Measurements from ENCODE around the gene OR4F15.

The OR4F15 gene

DNA sequence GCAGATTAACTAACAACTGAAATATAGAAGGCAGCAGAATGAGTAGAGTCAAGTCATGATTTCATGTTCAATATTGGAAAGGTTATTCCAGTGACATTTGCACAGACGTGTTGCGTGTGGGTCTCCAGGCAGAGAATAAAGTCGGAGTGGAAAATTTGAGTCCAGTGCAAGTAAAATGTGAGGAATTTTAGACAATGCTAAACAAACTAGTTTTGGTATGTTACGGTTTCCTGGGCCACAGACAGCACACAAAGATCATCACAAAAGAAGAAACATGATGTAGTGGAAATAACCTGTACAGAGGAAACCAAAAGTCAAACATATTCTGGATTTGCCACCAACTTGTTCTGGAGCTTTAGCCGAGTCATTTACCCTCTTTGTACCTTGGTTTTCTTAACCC is 8.3 kb upstream of the OR4F15 start:
- DNase-seq (ENCODE audit: low read depth in 2 of 2) = no peak

DNA sequence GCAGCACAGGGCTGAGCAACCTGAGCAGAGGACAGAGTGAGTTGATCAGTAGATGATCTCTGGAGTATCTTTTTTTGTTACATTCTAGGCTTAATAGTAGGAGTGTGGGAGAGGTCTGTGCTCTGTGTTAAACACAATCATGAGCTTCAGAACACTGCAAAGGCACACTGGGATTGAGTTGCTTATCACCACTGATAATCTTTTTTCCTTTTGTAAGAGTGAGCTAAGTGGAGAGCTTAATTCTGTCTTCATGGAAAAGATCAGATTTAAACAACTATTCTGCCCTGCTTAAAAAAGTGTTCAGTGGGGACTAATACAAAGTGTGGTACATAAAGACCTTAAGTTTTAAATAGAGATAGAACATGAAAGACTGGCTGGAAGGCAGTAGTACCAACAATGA is 7.6 kb upstream of the OR4F15 start:
- no peak for DNase-seq (ENCODE audit: low read depth in 2 of 2)

DNA sequence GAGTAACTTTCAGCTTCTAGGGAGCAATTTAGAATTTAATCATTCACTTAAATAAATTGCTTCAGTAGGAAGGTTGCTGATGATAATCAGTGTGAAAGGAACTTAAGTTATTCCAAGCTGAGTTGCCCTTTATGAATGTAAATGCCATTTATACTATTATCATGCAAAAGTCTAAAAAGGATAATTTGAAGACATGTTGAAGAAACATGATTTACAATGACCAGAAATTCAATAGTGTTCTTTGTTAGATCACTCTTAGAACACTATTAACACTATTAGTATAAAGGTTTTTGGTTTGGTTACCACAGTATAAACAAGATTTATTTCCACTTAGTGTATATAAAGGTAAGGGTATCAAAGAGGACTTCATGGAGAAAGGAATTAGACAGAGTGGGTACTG is 7.1 kb upstream of the OR4F15 start:
- no peak for DNase-seq (ENCODE audit: low read depth in 2 of 2)

DNA sequence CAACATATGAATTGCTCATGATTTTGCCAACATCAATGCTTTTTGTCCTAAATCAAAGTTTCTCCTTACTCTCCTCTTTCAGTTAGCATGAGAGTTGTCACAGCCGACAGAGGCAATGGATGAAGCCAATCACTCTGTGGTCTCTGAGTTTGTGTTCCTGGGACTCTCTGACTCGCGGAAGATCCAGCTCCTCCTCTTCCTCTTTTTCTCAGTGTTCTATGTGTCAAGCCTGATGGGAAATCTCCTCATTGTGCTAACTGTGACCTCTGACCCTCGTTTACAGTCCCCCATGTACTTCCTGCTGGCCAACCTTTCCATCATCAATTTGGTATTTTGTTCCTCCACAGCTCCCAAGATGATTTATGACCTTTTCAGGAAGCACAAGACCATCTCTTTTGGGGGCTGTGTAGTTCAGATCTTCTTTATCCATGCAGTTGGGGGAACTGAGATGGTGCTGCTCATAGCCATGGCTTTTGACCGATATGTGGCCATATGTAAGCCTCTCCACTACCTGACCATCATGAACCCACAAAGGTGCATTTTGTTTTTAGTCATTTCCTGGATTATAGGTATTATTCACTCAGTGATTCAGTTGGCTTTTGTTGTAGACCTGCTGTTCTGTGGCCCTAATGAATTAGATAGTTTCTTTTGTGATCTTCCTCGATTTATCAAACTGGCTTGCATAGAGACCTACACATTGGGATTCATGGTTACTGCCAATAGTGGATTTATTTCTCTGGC is 6.2 kb upstream of the OR4F15 start:
- no peak for DNase-seq (ENCODE audit: low read depth in 2 of 2)

DNA sequence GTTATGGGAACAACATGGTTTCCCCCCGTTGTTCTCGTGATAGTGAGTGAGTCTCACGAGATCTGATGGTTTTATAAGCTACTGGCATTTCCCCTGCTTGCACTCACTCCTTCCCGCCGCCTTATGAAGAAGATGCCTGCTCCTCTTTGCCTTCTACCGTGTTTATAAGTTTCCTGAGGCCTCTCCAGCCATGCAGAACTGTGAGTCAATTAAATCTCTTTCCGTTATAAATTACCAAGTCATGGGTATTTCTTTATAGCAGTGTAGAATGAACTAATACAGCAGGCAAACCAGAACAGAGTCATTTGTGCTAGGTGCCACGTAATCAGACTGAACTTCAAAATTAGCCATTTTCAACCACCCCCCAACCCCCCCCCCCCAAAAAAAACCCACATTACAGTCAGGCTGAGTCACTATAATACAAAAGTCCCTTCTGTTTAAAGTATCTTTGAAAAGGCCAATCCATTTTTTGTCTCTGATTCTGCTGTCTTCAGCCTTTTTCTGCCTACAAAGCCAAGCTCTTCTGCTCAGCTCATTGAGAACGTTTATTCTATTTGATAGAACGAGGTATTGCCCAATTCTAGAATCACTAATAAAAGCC is 4.6 kb upstream of the OR4F15 start:
- DNase-seq (ENCODE audit: low read depth in 2 of 2) = peak in 1 of 2 experiments; percentile 25

DNA sequence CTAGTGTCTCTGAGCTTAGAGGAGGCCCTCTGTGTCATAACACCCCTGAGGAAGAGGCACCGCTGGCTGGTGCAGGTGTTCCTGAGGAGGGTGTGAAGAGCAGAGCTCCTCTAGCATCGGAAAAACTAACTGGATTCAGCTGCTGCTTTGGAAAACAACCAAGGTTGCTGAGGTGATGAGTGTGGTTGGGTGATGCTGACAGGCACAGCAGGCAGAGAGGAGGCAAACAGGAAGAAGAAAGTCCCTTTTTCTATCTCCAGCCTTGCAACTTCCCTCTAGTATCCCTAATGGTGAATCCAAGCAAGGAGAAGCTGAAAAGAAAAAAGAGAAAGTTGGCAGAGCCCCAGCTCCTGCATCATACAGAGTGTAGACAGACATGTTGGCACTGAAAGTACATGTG is 3.8 kb upstream of the OR4F15 start:
- peak in 1 of 2 experiments; percentile 47 for DNase-seq (ENCODE audit: low read depth in 2 of 2)

DNA sequence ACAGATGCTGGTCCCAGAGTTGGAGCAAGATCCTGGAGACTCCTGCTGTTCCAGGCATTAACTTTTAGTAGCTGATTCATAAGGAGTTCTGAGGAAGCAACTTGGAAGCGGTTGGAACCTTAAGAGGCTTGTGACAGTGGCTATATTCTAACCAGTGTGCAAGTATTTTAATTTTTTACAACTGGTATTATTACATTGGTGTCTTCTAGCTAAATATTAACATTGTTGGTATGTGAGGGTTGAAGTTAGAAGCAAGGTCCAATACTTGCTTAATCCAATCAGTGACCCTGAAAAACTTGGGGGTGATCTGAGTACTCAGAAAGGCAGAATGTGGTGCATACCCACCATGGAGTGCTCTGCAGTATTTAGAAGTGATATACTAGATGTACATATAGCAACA is 1.5 kb upstream of the OR4F15 start:
- no peak for DNase-seq (ENCODE audit: low read depth in 2 of 2)

DNA sequence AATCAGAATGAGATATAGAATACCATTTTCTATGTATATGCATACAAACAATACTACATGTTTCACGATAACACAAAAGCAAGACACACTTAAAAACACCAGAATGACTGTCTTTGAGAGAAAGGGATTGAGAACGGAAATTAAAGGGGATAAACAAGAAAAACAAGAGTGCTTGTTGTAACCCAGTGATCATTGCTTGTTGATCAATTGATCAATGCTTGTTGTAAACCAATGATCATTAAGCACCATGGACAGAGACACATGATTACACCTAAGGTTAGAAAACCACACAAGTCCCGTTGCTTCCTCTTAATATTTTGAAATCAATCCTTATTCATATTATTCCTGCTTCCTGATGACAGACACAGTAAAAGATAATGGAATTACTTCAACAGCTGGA is 1.1 kb upstream of the OR4F15 start:
- no peak for DNase-seq (ENCODE audit: low read depth in 2 of 2)

DNA sequence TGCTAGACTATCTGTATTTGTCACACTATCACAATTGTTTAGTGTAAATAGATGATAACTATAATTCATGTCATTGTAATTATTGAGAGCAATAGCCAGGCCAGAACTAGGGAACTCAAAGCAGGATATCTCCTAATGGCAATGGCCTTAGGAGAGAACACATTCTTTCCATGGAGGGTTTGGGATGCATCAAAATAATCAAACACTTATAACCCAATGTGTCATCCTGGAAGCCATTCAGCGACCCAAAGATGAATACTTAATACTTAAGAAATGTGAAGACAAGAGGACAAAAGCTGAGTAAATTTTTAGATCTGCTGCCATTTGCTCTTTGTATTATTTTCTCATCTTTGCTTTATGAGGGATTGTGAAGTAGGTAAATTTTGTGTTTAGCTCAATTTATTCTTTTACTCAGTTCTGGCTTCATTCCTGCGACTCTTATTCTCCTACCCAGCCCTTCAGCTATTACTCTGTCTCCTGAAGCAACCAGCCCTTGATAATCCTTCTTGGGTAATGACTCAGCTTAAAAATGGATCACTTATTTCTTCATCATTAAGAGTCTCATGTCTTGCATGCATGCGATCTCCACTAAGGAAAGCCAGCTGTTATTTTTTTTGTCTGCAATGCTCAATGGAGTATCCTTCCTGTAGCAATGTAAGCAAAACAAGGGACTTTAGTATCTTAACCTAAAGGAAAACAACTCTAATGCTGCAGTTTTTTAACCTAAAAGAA is 2.0 kb downstream of the OR4F15 start:
- no peak for DNase-seq (ENCODE audit: low read depth in 2 of 2)

DNA sequence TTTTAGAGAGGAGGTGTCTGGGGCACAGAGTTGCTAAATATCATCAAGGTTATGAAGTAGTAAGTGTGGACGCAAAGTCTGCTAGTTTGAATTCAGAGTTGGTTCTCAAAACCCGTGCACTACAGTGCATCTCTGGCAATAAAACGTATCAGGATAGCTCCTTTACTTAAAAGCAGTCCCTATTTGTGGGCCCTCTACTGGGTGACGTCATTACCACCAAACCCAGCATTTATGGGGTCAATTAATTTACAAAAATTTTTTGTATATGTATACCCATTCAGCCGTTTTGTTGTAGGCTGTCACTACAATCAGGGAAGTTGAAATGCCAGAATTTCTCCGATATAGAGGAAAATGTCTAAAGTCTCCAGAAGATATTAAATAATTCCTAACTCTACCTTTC is 8.8 kb downstream of the OR4F15 start:
- no peak for DNase-seq (ENCODE audit: low read depth in 2 of 2)

DNA sequence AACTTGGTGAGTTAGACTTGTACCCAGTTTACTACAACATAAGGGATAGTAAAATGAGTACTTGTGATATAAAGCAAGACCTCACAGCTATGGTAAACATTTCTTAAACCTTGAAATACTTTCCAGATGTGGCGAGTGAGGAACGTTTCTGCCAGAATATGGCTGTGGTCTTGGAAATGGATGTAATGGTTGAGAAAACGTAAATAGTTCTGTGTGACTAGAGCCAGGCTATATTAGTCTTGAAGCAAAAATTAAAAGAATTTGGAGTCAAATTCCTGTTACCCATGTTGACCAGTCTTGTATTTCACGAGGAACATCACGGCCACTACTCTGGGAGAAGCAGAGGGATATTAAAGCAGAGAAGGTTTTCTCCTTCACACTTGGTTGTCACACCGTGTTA is 15.3 kb downstream of the OR4F15 start:
- DNase-seq (ENCODE audit: low read depth in 2 of 2) = peak in 1 of 2 experiments; percentile 33

DNA sequence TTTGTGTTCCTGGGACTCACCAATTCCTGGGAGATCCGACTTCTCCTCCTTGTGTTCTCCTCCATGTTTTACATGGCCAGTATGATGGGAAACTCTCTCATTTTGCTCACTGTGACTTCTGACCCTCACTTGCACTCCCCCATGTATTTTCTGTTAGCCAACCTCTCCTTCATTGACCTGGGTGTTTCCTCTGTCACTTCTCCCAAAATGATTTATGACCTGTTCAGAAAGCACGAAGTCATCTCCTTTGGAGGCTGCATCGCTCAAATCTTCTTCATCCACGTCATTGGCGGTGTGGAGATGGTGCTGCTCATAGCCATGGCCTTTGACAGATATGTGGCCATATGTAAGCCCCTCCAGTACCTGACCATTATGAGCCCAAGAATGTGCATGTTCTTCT is 16.8 kb downstream of the OR4F15 start:
- no peak for DNase-seq (ENCODE audit: low read depth in 2 of 2)

DNA sequence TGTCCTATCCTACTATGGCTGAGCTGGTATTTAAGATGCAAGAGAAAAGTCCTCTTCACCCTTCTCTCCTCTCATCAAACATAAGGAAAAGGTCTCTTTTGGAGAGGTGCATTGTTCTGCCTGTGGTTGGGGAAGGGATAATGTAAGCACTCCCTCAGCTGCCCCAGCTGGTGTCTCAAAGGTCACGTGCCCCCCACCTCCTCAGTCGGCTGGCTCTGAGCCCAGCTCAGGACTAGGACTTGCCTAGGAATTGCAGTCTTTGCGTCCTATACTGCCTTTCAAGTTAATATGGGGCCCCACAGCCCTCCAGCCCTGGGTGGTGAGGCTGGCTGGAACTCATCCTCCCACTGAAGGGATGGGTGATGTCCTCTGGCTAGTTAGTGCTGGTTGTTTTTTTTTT is 29.7 kb downstream of the OR4F15 start:
- DNase-seq (ENCODE audit: low read depth in 2 of 2) = no peak

DNA sequence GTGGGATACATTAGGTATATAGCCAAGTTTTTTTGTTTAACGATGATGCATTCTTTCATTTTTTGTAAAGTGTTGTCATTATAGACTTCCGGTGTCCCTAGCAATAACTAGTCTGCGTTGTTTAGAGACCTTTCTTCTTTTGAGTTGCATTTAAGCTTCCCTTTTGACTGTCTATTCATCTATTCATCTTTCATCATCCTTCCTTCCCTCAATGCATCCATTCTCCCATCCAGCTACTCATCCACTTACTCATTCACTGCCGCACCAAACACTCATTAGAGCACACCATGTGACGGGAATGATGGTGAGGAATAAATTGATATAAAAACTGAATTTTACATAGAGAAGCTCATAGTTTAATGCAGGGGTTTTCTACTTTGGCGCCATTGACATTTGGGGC is 32.9 kb downstream of the OR4F15 start:
- no peak for DNase-seq (ENCODE audit: low read depth in 2 of 2)

DNA sequence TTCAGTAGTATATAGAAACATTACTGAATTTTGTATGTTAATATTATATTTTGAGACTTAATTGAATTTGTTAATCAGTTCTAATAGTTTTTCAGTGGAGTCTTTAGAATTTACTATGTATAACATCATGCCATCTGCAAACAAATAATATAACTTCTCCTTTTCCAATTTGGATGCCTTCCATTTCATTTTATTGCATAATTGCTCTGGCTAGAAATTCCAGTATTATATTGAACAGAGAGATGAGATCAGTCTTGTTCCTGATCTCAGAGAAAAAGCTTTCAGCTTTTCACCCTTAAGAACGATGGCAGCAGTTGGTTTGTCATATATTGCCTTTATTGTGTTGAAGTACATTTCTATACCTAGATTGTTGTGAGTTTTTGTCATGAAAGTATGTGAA is 40.4 kb downstream of the OR4F15 start:
- DNase-seq (ENCODE audit: low read depth in 2 of 2) = no peak

All from fibroblast of skin of left biceps (primary cell).